OCI-LY1 (cell line): ENCODE data around the gene GABRA4.

Experiments used
- CTCF ChIP-seq: fragments of 200-600 bp; sonication (generic), shearing (Covaris generic); IDR thresholded peaks from 2 replicates; pipeline ENCODE4 v1.5.1; 2017; ENCODE audit warnings: mild to moderate bottlenecking, antibody characterized with exemption, low read length, moderate library complexity, mixed read lengths
- EZH2 ChIP-seq: fragments of 200-600 bp; sonication (generic), shearing (Covaris generic); IDR thresholded peaks from 2 replicates; pipeline ENCODE4 v1.8.0; 2017; ENCODE audit warnings: borderline replicate concordance, mixed run types, mild to moderate bottlenecking, antibody characterized with exemption, low read length, moderate library complexity, mixed read lengths

- TF ChIP-seq CTCF (no peak), EZH2 (no peak)
These were observed 1.0 kb downstream of the GABRA4 start for GRCh38 chr4:46992338-46992737.
